GM19351 (cell line): ENCODE data around the gene IPP.
"Not testable (repeated sequence)": the region's sequence is repeated elsewhere in the genome, so short reads cannot be mapped to it uniquely, and the experiment has no call there.

ENCODE experiments used
- ATAC-seq: cut with Tn5 transposase; IDR thresholded peaks from one replicate; pipeline ENCODE4 v1.9.1; 2021; ENCODE audit warnings: mild to moderate bottlenecking, moderate library complexity; ENCODE audit not compliant: unreplicated experiment

Gene IPP

DNA sequence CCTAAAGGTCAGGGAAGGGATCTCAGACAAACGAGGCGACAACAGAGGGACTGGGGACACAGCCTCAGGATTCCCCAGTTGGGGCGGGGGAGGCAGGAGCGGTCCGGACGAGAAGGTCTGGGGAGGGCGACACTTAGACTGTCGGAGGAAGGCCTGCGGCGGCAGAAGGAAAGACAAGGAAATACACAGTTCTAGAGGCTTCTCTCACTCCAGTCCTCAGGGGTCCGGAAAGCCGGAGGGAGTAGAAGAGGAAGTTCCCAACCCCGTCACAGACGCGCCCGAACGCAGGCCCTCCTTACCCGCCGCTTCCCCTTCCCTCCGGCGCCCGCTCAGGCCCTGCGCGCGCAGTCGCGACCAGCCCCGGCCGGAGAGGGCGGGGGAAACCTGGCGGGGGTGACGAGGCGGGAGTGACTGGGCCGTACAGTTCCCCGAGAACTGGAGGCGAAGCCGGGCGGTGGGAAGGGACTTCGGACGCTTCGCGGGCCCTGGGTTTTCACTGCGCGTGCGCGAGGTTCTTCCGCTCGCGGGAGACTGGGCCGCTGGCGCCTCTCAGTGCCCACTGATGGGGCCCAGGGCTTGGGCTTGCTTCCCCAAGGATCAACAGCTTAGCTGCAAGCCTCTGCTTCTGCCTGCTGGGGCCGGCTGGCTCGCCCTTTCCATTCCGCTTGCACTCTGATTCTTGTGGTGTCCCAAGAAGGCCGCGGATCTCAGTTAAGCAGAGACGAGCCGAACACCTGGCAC, at the start of gene IPP:
TSS of gene IPP (minus strand) at position 356 of the 741 bp plus-strand sequence. CDS start 4,242 bp downstream, outside the sequence.
- peak; percentile 90 for ATAC-seq

DNA sequence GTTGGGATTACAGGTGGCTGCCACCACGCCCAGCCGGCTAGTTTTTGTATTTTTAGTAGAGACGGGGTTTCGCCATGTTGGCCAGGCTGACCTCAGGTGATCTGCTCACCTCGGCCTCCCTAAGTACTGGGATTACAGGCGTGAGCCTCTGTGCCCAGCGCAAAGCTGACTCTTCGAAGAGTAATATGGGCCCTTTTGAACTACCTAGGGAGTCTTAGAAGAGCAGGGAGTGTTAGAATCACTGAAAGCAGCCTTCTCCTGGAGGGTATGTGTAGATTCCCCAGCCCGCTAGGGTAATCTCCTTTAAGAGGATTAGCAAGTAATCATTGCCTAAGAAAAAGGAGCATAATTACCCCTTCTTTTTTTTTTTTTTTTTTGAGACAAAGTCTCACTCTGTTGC, 46.5 kb upstream of the IPP start:
- no peak for ATAC-seq

DNA sequence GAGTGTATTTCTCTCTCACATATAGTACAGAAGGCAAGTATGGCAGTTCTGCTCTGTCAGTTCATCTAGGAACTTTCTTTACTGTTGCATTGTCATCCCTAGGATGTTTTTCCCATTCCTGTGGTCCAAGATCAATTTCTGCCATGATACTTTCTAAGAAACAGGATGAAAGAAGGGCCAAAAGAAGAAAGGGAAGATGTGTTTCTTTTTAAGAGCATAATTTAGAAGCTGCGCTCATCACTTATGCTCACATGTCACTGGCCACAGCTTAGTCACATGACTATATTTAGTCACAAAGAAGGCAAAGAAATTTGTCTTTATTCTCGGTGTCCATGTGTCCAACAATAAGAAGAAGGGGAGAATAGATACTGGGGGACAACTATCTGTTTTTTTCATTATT, 45.9 kb upstream of the IPP start:
- ATAC-seq, result no peak

DNA sequence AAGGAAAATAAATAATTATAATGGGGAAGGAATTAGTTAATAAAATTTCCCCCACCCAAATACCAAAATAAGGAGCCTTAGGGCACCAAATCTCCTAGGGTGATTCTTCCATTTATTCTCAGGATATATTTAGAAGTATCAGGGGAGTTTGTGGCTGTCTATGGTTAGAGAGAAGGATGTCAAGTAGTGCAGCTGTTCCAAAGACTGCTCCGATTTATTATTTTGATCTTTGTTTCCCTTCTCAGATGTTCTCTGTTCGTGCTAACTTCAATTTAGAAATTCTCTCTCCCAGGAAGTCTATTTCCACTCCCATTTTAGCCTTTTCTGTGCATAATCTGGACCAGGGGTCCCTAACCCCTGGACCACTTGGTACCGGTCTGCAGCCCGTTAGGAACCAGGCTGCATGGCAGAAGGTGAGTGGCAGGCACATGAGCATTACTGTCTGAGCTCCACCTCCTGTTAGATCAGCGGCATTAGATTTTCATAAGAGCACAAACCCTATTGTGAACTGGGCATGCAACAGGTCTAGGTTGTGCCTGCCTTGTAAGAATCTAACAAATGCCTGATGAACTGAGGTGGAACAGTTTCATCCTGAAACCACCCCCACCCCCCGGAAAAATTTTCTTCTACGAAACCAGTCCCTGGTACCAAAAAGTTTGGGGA, 43.6 kb upstream of the IPP start:
- ATAC-seq, result no peak

DNA sequence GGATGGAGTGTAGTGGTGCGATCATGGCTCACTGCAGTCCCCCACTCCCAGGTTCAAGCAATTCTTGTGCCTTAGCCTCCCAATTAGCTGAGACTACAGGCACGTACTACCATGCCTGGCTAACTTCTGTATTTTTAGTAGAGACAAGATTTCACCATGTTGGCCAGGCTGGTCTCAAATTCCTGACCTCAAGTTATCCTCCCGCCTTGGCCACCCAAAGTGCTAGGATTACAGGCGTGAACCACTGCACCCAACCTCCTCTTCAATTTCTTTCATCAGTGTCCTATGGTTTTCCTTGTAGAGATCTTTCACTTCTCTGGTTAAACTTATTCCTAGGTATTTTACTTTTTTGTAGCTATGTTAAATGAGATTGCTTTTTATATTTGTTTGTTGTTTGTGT, 42.3 kb upstream of the IPP start:
- ATAC-seq, result no peak

DNA sequence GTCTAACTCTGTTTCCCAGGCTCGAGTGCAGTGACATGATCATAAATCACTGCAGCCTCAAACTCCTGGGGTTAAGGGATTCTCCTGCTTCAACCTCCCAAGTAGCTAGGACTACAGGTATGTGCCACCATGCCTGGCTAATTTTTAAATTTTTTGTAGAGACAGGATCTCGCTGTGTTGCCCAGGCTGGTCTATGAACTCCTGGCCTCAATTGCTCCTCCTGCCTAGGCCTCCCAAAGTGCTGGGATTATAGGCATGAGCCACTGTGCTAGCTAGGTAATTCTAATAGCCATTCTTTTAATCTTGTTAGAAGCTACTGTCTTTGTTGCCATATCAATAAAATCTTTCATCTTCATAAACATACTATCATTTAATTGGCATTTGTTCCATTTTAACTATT, 39.1 kb upstream of the IPP start:
- no peak for ATAC-seq

DNA sequence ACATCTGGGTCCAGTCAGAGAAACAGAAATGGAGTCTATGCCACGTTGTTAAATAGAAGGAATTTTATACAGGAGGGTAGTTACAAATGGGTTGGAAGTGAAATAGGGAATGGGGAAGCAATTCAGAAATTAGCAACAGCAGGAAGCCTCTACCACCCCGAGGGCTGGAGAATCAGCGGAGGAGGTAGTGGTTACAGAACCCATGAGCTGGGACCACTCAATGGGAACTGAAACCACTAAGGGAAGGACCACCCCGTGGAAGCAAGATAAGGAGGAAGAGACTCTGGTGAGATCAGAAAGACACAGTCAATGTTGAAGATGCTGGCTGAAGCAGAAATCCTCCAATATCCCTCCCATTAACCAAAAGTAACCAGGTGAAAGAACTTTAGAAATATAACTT, 37.5 kb upstream of the IPP start:
- no peak for ATAC-seq

DNA sequence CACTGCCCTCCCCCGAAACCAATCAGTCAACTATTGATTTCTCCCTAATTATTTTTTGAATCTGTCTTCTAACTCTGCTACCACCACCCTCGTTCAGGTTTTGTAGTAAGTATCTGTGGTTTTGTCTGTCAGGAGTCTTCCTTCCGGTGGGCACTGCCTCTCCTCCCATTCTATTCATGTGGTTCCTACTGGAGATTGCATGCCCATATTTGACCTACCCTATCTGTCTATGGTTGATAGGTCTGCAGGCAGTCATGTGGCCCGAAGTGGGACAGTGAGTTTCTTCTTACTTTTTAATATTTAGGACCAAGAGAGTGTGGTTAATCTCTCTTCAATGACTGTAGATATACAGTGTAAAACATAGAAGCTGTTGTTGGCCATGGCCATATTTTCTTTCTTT, 35.1 kb upstream of the IPP start:
- ATAC-seq, result no peak

DNA sequence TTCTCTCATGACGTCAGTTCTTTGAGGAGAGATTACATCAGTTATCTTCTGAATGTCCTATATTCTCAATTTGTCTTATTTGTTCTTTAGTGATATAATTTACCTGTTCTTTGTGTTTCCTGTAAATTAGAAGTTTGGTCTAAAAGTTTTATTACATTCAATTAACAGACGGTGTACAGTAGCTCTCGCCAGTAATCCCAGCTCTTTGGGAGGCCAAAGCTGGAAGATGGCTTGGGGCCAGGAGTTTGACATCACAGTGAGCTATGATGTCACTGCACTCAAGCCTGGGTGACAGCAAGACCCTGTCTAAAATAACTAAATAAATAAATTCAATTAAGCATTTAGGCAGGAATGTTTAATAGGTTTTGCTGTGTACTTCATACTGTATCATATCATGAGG, 25.3 kb upstream of the IPP start:
- ATAC-seq, result no peak

DNA sequence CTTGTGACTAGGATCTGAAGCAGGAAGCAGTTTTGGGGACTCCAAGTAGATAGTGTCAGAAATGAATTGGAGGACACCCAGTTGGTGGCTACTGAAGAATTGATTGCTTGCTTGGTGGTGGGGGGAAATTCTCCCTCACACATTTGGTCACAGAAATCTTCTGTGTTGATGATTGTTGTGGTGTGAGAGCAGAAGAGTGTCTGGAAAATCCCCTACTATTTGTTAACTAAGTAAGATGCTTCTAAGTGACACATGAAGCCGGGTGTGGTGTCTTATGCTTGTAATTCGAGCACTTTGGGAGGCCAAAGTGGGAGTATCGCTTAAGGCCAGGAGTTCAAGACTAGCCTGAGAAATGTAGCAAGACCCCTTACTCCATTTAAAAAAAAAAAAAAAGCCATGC, 22.5 kb upstream of the IPP start:
- no peak for ATAC-seq

DNA sequence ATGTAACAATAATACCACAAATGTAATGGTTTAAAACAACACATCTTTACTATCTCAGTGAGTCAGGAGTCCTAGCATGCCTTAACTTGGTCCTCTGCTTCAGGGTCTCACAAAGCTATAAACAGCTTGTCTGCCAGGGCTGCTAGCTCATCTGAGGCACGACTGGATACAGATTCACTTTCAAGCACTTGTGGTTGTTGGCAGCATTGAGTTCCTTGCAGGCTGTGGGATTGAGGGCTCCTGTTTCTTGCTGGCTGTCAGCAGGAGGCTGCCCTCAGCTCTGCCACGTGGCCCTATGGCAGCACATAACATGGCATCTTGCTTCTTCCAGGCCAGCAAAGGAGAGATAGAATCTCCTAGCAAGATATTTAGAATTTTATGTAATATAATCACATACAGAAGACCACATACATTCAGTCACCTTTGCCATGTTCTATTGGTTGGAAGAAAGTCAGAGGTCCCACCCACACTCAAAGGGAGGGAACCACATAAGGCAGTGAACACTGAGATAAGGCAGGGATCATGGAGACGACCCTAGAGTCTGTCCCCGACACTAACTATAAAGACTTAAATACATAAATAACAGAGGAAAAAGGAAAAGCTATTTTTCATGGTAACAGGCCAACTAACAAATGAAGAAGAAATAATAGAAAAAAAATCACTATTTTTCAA, 18.9 kb upstream of the IPP start:
- no peak for ATAC-seq

DNA sequence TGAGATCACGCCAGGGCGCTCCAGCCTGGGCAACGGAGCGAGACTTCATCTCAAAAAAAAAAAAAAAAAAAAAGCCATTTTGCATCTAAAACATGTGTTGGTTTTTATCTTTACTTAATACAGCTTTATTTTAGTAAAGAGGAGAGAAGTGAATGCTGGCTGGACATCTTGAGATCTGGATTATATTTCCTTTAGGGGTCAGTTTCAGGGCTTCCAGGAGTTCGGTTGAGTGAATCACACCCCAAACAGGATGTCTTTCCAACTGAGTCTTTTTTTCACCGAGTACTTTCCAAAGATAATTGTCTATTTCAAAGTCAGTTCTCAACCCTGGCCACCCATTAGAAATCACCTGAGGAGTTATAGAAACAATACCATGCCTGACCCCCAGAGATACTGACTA, 16.6 kb upstream of the IPP start:
- no peak for ATAC-seq

DNA sequence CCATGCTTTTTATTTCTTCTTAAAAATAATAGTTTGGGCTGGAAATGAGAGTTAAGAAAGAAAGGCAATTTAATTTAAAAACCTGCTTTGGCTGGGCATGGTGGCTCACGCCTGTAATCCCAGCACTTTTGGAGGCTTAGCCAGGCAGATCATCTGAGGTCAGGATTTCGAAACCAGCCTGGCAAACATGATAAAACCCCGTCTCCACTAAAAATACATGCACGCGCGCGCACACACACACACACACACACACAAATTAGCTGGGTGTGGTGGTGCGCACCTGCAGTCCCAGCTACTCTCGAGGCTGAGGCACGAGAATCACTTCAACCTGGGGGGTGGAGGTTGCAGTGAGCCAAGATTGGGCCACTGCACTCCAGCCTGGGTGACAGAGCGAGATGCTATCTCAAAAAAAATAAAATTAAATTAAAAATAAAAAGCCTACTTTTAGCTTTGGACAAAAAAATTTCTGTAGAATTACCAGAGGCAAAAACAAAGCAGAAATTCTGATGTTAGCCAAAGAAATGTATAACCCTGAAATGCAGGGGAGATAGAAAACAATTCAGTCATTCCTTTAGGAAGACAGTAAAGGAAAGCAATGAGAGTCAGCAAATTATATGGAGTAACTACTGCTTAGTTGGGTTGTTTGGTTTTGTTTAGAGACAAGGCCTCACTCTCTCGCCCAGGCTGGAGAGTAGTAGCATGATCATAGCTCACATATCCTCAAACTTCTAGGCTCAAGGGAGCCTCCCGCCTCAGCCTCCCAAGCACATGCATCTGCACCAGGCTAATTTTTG, 15.7 kb upstream of the IPP start:
- ATAC-seq, result no peak

DNA sequence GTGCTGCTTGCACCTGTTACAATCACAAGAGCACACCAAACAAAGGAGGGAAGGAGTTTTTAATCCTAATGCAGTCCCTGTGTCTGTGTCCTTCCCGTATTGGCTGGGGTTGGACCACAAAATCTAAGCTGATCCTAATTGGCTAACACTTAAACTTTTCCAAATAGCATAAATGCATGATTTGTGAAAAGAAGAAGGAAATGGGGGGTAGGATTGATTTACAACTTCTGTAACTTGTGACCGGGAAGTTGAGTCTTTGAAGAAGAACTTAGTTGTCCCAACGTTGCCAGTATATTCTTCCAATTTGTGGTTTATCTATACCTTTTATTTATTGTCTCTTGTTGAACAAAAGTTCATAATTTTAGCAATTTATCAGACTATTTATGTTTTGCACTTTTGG, 11.8 kb upstream of the IPP start:
- no peak for ATAC-seq

DNA sequence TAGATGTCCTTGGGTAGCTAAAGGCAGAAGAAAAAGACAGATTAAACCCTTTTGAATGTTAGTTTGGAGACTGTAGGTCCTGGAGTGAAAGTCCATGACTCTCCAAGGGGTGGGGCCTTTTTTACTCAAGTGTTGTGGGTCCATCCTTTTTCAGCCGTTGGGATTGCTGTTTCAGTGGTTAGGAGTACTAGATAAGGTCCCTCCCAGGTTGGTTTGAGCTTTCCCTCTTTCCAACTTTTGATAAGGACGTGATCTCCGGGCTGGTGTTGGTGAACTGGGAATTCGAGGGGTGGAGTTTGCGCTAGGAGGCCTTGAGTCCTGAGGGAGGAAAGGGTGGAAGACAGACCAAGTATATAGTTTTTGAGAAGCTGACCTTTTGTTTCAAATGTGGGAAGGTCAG, 5.2 kb upstream of the IPP start:
- ATAC-seq, result no peak

DNA sequence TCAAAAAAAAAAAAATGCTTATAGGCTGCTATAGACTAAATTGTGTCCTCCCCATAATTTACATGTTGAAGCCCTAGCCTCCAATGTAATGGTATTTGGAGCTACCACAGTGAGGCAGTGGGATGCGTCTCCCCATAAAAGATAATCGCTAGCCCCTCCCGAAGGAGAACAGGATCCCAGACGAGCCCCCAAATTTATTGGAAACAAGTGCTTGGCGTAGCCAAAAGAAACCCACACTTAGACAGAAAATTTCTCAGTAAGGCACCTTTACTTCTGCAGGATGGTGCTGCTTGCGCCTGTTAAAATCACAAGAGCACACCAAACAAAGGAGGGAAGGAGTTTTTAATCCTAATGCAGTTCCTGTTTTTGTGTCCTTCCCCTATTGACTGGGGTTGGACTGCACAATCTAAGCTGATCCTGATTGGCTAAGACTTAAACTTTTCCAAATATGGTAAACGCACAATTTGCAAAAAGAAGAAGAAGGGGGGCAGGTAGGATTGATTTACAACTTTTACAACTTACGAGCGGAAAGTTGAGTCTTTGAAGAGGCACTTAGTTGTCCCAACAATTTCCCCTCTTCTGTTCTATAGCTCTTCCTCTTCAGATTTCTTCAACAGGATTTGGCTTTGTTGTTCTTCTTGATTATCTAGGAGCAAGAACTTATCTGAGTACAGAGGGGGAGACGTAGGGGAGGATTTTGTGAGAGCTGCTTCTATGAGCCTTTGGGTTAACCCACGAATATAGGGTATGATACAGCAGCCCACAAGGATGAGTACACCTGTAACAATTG, 3.0 kb upstream of the IPP start:
- no peak for ATAC-seq

DNA sequence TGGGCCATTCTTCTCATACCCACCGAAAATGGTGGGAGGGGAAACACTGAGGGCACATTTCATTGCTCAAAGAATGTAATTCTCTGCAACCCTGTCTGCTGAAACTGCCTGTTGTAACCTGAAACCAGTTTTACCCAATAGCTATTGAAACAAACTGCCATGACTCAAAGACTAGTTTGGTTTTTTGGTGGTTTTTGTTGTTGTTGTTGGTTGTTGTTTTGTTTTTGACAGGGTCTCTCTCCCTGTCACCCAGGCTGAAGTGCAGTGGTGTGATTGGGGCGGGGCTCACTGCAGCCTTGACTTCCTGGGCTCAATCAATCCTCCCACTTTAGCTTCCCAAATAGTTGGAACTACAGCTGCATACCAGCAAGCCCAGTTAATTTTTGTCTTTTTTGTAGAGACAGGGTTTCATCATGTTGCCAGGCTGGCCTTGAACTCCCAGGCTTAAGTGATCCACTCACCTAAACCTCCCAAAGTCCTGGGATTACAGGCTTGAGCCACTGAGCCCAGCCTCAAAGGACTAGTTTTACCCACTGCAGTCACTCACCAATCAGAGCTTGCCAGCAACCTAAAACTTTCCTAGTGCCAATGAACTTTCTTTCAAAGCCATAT, 2.1 kb upstream of the IPP start:
- no peak for ATAC-seq

DNA sequence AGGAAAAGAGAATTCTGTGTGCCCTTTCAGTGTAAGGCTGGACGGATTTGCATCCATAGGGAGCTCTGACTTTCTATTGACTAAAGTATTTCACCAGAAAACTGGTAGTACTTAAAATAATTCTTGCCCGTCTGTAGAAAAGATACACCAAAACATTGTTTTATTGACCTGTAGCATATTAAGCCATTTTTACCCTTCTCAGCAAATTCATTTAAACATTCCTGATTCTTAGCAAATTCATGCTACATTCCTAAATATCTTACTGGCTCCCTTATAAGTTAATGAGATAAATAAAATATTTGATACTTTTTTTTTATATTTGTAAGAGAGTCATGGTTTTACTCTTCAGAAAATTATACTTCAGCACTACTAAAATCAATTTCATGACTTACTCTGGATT, 1.6 kb upstream of the IPP start:
- ATAC-seq, result no peak

DNA sequence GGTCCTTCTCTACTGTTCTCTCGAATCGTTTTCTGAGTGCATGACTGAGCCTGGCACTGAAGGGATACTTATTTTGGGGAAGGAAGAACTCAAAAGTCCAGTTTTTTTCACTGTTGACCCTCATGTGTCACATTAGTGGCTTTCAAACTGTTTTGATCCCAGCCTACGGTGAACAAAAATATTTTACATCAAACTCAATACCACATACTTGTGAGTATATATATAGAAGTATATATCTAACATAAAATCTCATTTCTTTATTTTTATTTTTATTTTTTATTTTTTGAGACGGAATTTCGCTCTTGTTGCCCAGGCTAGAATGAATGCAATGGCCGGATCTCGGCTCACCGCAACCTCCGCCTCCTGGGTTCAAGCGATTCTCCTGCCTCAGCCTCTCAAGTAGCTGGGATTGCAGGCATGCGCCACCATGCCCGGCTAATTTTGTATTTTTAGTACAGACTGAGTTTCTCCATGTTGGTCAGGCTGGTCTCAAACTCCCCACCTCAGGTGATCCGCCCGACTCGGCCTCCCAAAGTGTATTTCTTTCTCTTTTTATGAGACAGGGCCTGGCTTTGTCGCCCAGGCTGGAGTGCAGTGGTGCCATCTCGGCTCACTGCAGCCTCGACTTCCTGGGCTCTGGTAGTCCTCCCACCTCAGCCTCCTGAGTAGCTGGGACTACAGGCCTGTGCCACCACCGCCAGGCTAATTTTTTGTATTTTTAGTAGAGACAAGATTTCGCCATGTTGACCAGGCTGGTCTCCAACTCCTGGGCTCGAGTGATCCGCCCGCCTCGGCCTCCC, 786 bp upstream of the IPP start:
- ATAC-seq, result not testable (repeated sequence)
